Astrocyte of the cerebellum (primary cell): Measurements from ENCODE around the gene SET.

ENCODE experiments used
- DNase-seq: peaks from one replicate; pipeline ENCODE4 v3.0.0-alpha.2; 2011; ENCODE audit warnings: low read depth
- H3K4me3 ChIP-seq: 2 replicates; pipeline ENCODE4 v1.5.1; 2011; ENCODE audit warnings: mild to moderate bottlenecking, low read depth, low read length, moderate library complexity
- in situ Hi-C: cut with HindIII; loops from 2 replicates; pipeline ENCODE4 v1.10.0; 2017; ENCODE audit warnings: low sequenced_read_pairs
- TF ChIP-seq, protein P1 (sequence below): IDR thresholded peaks from 2 replicates; pipeline ENCODE4 v1.5.1; 2012; ENCODE audit warnings: low read length, low read depth, moderate library complexity, mild to moderate bottlenecking; ENCODE audit errors: missing control alignments

The SET gene

DNA sequence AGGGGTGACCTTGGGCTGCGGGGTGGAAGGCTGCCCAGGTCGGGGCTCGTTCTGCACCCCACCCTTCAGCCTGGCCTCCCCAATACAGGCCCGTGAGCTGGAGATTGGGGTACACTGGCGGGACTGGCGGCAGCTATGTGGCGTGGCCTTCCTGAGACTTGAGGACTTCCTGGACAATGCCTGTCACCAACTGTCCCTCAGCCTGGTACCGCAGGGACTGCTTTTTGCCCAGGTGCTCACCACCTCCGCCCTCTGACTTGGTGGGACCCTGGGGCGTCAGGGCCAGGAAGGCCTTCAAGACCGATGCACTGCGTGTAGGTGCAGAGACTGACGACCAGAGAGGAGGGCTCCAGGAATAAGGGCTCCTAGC is 24.4 kb downstream of the SET start:
- no peak for DNase-seq
- TF ChIP-seq, protein P1, sequence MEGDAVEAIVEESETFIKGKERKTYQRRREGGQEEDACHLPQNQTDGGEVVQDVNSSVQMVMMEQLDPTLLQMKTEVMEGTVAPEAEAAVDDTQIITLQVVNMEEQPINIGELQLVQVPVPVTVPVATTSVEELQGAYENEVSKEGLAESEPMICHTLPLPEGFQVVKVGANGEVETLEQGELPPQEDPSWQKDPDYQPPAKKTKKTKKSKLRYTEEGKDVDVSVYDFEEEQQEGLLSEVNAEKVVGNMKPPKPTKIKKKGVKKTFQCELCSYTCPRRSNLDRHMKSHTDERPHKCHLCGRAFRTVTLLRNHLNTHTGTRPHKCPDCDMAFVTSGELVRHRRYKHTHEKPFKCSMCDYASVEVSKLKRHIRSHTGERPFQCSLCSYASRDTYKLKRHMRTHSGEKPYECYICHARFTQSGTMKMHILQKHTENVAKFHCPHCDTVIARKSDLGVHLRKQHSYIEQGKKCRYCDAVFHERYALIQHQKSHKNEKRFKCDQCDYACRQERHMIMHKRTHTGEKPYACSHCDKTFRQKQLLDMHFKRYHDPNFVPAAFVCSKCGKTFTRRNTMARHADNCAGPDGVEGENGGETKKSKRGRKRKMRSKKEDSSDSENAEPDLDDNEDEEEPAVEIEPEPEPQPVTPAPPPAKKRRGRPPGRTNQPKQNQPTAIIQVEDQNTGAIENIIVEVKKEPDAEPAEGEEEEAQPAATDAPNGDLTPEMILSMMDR = no peak
- no peak overlapping the region for H3K4me3 ChIP-seq
- in situ Hi-C loops = no loop called here

DNA sequence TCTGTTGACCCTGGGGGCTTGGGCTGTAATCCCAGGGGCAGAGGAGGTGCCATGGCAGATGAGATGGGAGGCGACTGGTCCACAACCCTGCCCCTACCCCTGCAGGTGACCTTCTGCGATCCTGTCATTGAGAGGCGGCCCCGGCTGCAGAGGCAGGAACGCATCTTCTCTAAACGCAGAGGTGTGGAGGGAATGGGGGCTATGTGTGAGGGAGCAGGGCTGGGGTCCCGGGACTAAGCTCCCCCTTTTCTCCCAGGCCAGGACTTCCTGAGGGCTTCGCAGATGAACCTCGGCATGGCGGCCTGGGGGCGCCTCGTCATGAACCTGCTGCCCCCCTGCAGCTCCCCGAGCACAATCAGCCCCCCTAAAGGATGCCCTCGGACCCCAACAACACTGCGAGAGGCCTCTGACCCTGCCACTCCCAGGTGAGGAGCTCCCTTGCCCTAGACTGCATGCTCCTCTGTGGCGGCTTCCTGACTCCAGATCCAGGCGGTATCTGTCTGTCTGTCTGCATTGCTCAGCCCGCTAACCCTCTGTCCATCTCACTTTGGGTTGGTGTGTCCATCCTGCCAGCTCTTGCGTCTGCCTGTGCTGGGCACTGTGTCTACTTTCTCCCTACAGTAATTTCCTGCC is 25.0 kb downstream of the SET start:
- in situ Hi-C loops = no loop called here
- TF ChIP-seq, protein P1 = no peak
- no peak overlapping the region for H3K4me3 ChIP-seq
- no peak for DNase-seq

DNA sequence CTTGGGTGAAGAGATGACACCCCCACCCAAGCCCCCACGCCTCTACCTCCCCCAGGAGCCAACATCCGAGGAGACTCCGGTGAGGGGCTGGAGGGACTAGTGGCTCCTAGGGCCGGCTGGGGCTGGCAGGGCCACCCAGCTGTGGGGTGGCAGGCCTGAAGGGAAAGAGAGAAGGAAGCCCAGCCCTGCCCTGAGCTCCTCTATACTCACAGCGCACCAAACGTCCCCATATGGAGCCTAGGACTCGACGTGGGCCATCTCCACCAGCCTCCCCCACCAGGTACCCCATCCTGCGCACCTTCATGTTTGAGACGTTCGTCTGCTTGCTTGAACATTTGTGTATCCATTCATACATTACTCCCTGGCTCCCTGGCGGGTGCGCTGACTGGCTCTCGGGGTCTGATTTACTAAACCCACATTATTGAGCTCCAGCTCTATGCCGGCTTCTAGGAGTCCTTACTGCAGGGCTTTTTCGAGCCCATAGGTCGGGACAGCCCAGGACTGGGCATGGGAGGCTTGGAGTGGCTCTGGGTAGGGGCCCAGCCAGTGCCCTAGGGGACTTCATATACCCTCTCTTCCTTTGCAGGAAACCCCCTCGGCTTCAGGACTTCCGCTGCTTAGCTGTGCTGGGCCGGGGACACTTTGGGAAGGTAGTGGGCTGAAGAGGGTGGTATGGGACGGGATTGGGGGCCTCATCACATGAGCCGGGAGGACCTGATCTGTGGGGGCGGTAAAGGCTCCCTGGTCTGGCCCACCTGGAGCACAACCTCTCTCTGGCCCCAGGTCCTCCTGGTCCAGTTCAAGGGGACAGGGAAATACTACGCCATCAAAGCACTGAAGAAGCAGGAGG is 25.8 kb downstream of the SET start:
- no peak for DNase-seq
- TF ChIP-seq, protein P1 = no peak
- H3K4me3 ChIP-seq = no peak overlapping the region
- in situ Hi-C loops = no loop called here

DNA sequence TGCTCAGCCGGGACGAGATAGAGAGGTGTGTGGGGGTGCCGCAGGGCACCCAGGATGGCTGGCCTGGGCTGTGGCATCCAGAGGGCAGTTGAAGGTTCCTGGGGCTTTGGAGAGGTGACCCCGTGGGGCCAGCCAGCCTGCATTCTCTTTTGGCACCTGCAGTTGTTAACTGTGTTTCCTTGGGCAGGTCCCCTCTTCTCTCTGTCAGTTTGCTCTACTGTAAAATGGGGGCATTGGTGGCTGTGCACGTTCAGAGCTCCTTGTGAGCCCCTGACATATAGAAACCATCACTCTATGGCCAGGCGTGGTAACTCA is 26.4 kb downstream of the SET start:
- no peak overlapping the region for H3K4me3 ChIP-seq
- in situ Hi-C loops = no loop called here
- TF ChIP-seq, protein P1 = no peak
- DNase-seq = no peak

DNA sequence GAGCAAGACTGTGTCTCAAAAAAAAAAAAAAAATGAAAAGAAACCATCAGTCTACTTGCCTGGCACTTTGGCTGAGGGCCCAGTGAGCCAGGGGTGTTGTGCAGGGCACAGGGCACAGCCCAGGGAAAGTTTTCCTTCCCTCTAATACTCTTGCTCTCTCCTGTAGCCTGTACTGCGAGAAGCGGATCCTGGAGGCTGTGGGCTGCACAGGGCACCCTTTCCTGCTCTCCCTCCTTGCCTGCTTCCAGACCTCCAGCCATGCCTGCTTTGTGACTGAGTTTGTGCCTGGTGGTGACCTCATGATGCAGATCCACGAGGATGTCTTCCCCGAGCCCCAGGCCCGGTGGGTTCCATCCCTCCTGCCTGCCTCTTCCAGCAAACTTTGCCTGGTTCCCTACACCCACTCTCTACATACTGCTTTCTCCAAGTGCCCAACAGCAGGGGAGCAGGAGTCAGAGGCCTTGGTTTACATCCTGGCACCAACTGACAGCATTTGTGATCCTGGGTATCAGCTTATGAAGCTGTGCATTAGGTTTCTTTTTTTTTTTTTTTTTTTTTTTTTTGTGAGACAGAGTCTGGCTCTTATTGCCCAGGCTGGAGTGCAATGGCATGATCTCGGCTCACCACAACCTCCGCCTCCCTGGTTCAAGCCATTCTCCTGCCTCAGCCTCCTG is 27.7 kb downstream of the SET start:
- H3K4me3 ChIP-seq = no peak overlapping the region
- no peak for DNase-seq
- TF ChIP-seq, protein P1 = no peak
- in situ Hi-C loops = no loop called here

DNA sequence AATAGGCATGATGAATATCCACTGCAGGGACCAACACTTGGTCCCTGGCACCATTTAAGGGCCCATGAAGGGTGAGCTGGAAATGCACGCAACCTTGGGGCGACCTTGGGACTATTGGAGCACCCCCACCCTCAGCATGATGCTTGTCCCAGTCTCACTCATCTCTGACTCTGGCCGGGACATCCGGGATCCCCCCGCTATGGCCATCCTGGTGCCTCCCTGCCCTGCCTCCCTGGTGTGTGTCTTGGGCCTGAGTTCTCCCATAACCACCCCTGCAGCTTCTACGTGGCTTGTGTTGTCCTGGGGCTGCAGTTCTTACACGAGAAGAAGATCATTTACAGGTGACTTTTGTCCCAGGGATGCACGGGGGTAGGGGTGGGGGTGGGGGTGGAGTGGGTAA is 29.0 kb downstream of the SET start:
- in situ Hi-C loops = no loop called here
- H3K4me3 ChIP-seq = no peak overlapping the region

More for the DNA sequence above, 29.0 kb downstream of the SET start:
- TF ChIP-seq, protein P1 = no peak
- no peak for DNase-seq
